ENCODE measurements around the gene CAMK2D.

Gene CAMK2D

GRCh38 chr4:113524096-113524495 lies 237.4 kb downstream of the CAMK2D start:
- no peak for DNase-seq (ENCODE audit: low read depth in 2 of 2)

GRCh38 chr4:113522433-113522832 lies 239.1 kb downstream of the CAMK2D start:
- DNase-seq (ENCODE audit: low read depth in 2 of 2): no peak

- no peak for DNase-seq (ENCODE audit: low read depth in 2 of 2)
Observed at GRCh38 chr4:113513382-113513781, 248.2 kb downstream of the CAMK2D start.

GRCh38 chr4:113512880-113513279 lies 248.7 kb downstream of the CAMK2D start:
- no peak for DNase-seq (ENCODE audit: low read depth in 2 of 2)

GRCh38 chr4:113511944-113512343 lies 249.6 kb downstream of the CAMK2D start:
- DNase-seq (ENCODE audit: low read depth in 2 of 2): no peak

- DNase-seq (ENCODE audit: low read depth in 2 of 2): no peak
Observed at GRCh38 chr4:113509851-113510250, 251.7 kb downstream of the CAMK2D start.

- DNase-seq (ENCODE audit: low read depth in 2 of 2): no peak
Observed at GRCh38 chr4:113505044-113505443, 256.5 kb downstream of the CAMK2D start.

- DNase-seq (ENCODE audit: low read depth in 2 of 2): no peak
Observed at GRCh38 chr4:113504422-113504821, 257.1 kb downstream of the CAMK2D start.

- DNase-seq (ENCODE audit: low read depth in 2 of 2): no peak
Observed at GRCh38 chr4:113503691-113504090, 257.8 kb downstream of the CAMK2D start.

- DNase-seq (ENCODE audit: low read depth in 2 of 2): no peak
Observed at GRCh38 chr4:113502906-113503305, 258.6 kb downstream of the CAMK2D start.

- DNase-seq (ENCODE audit: low read depth in 2 of 2): no peak
Observed at GRCh38 chr4:113502476-113502875, 259.1 kb downstream of the CAMK2D start.

GRCh38 chr4:113500424-113500823 lies 261.1 kb downstream of the CAMK2D start:
- DNase-seq (ENCODE audit: low read depth in 2 of 2): no peak

GRCh38 chr4:113499696-113500095 lies 261.8 kb downstream of the CAMK2D start:
- no peak for DNase-seq (ENCODE audit: low read depth in 2 of 2)

GRCh38 chr4:113499166-113499565 lies 262.4 kb downstream of the CAMK2D start:
- no peak for DNase-seq (ENCODE audit: low read depth in 2 of 2)

GRCh38 chr4:113497154-113497884 lies 264.2 kb downstream of the CAMK2D start:
- no peak for DNase-seq (ENCODE audit: low read depth in 2 of 2)

GRCh38 chr4:113496698-113497097 lies 264.8 kb downstream of the CAMK2D start:
- DNase-seq (ENCODE audit: low read depth in 2 of 2): no peak

GRCh38 chr4:113495790-113496189 lies 265.7 kb downstream of the CAMK2D start:
- no peak for DNase-seq (ENCODE audit: low read depth in 2 of 2)

GRCh38 chr4:113483131-113483530 lies 278.4 kb downstream of the CAMK2D start:
- no peak for DNase-seq (ENCODE audit: low read depth in 2 of 2)

- no peak for DNase-seq (ENCODE audit: low read depth in 2 of 2)
Observed at GRCh38 chr4:113482325-113482724, 279.2 kb downstream of the CAMK2D start.

GRCh38 chr4:113481820-113482219 lies 279.7 kb downstream of the CAMK2D start:
- no peak for DNase-seq (ENCODE audit: low read depth in 2 of 2)

GRCh38 chr4:113480109-113480508 lies 281.4 kb downstream of the CAMK2D start:
- DNase-seq (ENCODE audit: low read depth in 2 of 2): no peak

GRCh38 chr4:113478032-113478431 lies 283.5 kb downstream of the CAMK2D start:
- DNase-seq (ENCODE audit: low read depth in 2 of 2): no peak

GRCh38 chr4:113476800-113477199 lies 284.7 kb downstream of the CAMK2D start:
- no peak for DNase-seq (ENCODE audit: low read depth in 2 of 2)

GRCh38 chr4:113474017-113474416 lies 287.5 kb downstream of the CAMK2D start:
- no peak for DNase-seq (ENCODE audit: low read depth in 2 of 2)
